H1 (cell line): ENCODE results near the gene BCL2L13.

ENCODE experiments used
- BCL11A ChIP-seq, 2 experiments: IDR thresholded peaks; one replicate each; pipeline ENCODE4 v1.6.1; 2011; ENCODE audit warnings: low read depth in 2 of 2, low read length in 2 of 2, mild to moderate bottlenecking in 2 of 2
- CTCF ChIP-seq, 3 experiments: IDR thresholded peaks; 1 replicate in 2 of 3; 2 replicates in 1 of 3; pipeline versions ENCODE4 v1.5.1 to v1.6.1; 2011; ENCODE audit warnings: low read length in 3 of 3, mild to moderate bottlenecking in 3 of 3, inconsistent platforms in 2 of 3, low read depth in 1 of 3, moderate library complexity in 1 of 3; ENCODE audit not compliant: insufficient read depth in 1 of 3; ENCODE audit errors: control extremely low read depth in 1 of 3
- EZH2 ChIP-seq: fragments of 200-600 bp; sonication (generic); IDR thresholded peaks from 2 replicates; pipeline ENCODE4 v1.7.1; 2012; ENCODE audit warnings: low read depth, mild to moderate bottlenecking, moderate library complexity, low read length, inconsistent platforms; ENCODE audit not compliant: severe bottlenecking
- NANOG ChIP-seq: IDR thresholded peaks from 2 replicates; pipeline ENCODE4 v1.6.1; 2011; ENCODE audit warnings: low read length, low read depth, mild to moderate bottlenecking, inconsistent platforms; ENCODE audit not compliant: insufficient read depth, poor library complexity, severe bottlenecking
- NRF1 ChIP-seq: IDR thresholded peaks from 2 replicates; pipeline ENCODE4 v1.6.1; 2011; ENCODE audit warnings: mild to moderate bottlenecking, low read depth, low read length, improper control_type of control experiment
- POLR2AphosphoS5 ChIP-seq: IDR thresholded peaks from 2 replicates; pipeline ENCODE4 v1.6.1; 2011; ENCODE audit warnings: low read depth, low read length
- RAD21 ChIP-seq, 2 experiments: IDR thresholded peaks in 1 of 2; conservative IDR thresholded peaks in 1 of 2; 2 replicates each; pipeline ENCODE4 v1.6.1; 2011; ENCODE audit warnings: low read depth in 2 of 2, low read length in 2 of 2, improper control_type of control experiment in 1 of 2, inconsistent platforms in 1 of 2, mild to moderate bottlenecking in 1 of 2, moderate library complexity in 1 of 2
- ZNF274 ChIP-seq: IDR thresholded peaks from 2 replicates; pipeline ENCODE4 v1.7.0; 2012; ENCODE audit warnings: low read length, borderline replicate concordance; ENCODE audit errors: extremely low read depth

- TF ChIP-seq ZNF274 (no peak), CTCF (IDR thresholded peaks at IDR 0.05; ENCODE audit: control extremely low read depth in 1 of 3, insufficient read depth in 1 of 3, low read depth in 1 of 3, low read length in 3 of 3) (no peak), NRF1 (no peak), NANOG (no peak), EZH2 (no peak), BCL11A (IDR thresholded peaks at IDR 0.05; ENCODE audit: low read depth in 2 of 2, low read length in 2 of 2) (no peak), POLR2AphosphoS5 (no peak), RAD21 (IDR thresholded peaks at IDR 0.05 in 1 of 2, conservative IDR thresholded peaks at IDR 0.05 in 1 of 2; ENCODE audit: low read depth in 2 of 2, low read length in 2 of 2) (no peak)
These were observed 86.3 kb downstream of the BCL2L13 start for GRCh38 chr22:17724678-17725499.
